Measurements from ENCODE around the gene PAK1IP1.

The PAK1IP1 gene

GRCh38 chr6:10745116-10745515 is 50.3 kb downstream of the PAK1IP1 start:
- Histone ChIP-seq H3K27me3 (ENCODE audit: control insufficient read depth, low read length) (no peaks in the 10 kb centered on the region), H3K4me2 (ENCODE audit: low read length) (no peak overlapping the region), H3K36me3 (ENCODE audit: control insufficient read depth, low read length) (peaks cover 20% of the 10 kb centered on the region), H3K9me2 (replicated peaks; ENCODE audit: control insufficient read depth, low read length) (no peaks in the 10 kb centered on the region), H3K27ac (ENCODE audit: low read depth, low read length) (no peak overlapping the region), H4K20me1 (ENCODE audit: control insufficient read depth, insufficient read depth, low read depth, low read length) (no peaks in the 10 kb centered on the region), H3K4me1 (ENCODE audit: control insufficient read depth, low read length) (peaks cover 25% of the 10 kb centered on the region), H3F3A (ENCODE audit: control insufficient read depth, insufficient read depth) (no peaks in the 10 kb centered on the region), H3K9me3 (ENCODE audit: control insufficient read depth, insufficient read depth, low read length) (no peaks in the 10 kb centered on the region; the same call in 1 of the 2 replicates), H3K4me3 (ENCODE audit: low read length) (no peak overlapping the region), H3K79me2 (ENCODE audit: control insufficient read depth, low read length) (peaks cover 33% of the 10 kb centered on the region)
- no peak for TF ChIP-seq EZH2phosphoT487 (IDR thresholded peaks at IDR 0.05; ENCODE audit: borderline replicate concordance, low read length)
- no peak for TF ChIP-seq CTCF (IDR thresholded peaks at IDR 0.05; ENCODE audit: low read depth, low read length, poor library complexity, severe bottlenecking)

- TF ChIP-seq CTCF (IDR thresholded peaks at IDR 0.05; ENCODE audit: low read depth, low read length, poor library complexity, severe bottlenecking) (no peak), EZH2phosphoT487 (IDR thresholded peaks at IDR 0.05; ENCODE audit: borderline replicate concordance, low read length) (no peak)
- peaks cover 25% of the 10 kb centered on the region for H3K4me1 ChIP-seq (ENCODE audit: control insufficient read depth, low read length)
- no peaks in the 10 kb centered on the region for H4K20me1 ChIP-seq (ENCODE audit: control insufficient read depth, insufficient read depth, low read depth, low read length)
- no peaks in the 10 kb centered on the region for H3K9me2 ChIP-seq (replicated peaks; ENCODE audit: control insufficient read depth, low read length)
- peak overlapping the region; percentile 45; the same call in 1 of the 2 replicates for H3K27ac ChIP-seq (ENCODE audit: low read depth, low read length)
- no peaks in the 10 kb centered on the region for H3F3A ChIP-seq (ENCODE audit: control insufficient read depth, insufficient read depth)
- H3K36me3 ChIP-seq (ENCODE audit: control insufficient read depth, low read length): peaks cover 33% of the 10 kb centered on the region
- H3K4me3 ChIP-seq (ENCODE audit: low read length): peak overlapping the region; percentile 84
- H3K27me3 ChIP-seq (ENCODE audit: control insufficient read depth, low read length): no peaks in the 10 kb centered on the region
- H3K4me2 ChIP-seq (ENCODE audit: low read length): peak overlapping the region; percentile 80
- peaks cover 51% of the 10 kb centered on the region for H3K79me2 ChIP-seq (ENCODE audit: control insufficient read depth, low read length)
- H3K9me3 ChIP-seq (ENCODE audit: control insufficient read depth, insufficient read depth, low read length): no peaks in the 10 kb centered on the region
Observed at GRCh38 chr6:10746915-10747250, 52.1 kb downstream of the PAK1IP1 start.

GRCh38 chr6:10747251-10747972 is 52.6 kb downstream of the PAK1IP1 start, which contains the start of gene TMEM14B:
TSS of gene TMEM14B (plus strand) at chr6:10747805. CDS start at chr6:10749246, 1,441 bp downstream.
- peak within 1 kb of the TSS; percentile 45 for H3K27ac ChIP-seq (ENCODE audit: low read depth, low read length)
- peak within 1 kb of the TSS; percentile 90 for H3K4me2 ChIP-seq (ENCODE audit: low read length)
- H3K4me3 ChIP-seq (ENCODE audit: low read length): peak within 1 kb of the TSS; percentile 84
- peaks cover 52% of the 10 kb centered on the region for H3K79me2 ChIP-seq (ENCODE audit: control insufficient read depth, low read length)
- H3K4me1 ChIP-seq (ENCODE audit: control insufficient read depth, low read length): peaks cover 25% of the 10 kb centered on the region
- TF ChIP-seq EZH2phosphoT487 (IDR thresholded peaks at IDR 0.05; ENCODE audit: borderline replicate concordance, low read length): no peak
- no peak for TF ChIP-seq CTCF (IDR thresholded peaks at IDR 0.05; ENCODE audit: low read depth, low read length, poor library complexity, severe bottlenecking)
- no peaks in the 10 kb centered on the region for H3K9me2 ChIP-seq (replicated peaks; ENCODE audit: control insufficient read depth, low read length)
- H4K20me1 ChIP-seq (ENCODE audit: control insufficient read depth, insufficient read depth, low read depth, low read length): no peaks in the 10 kb centered on the region
- H3K27me3 ChIP-seq (ENCODE audit: control insufficient read depth, low read length): no peaks in the 10 kb centered on the region
- H3F3A ChIP-seq (ENCODE audit: control insufficient read depth, insufficient read depth): no peaks in the 10 kb centered on the region
- H3K9me3 ChIP-seq (ENCODE audit: control insufficient read depth, insufficient read depth, low read length): no peaks in the 10 kb centered on the region
- peaks cover 35% of the 10 kb centered on the region for H3K36me3 ChIP-seq (ENCODE audit: control insufficient read depth, low read length)
